GM12878 (cell line): ENCODE results near the gene VSTM2B.

Experiments used
- CHD2 ChIP-seq: IDR thresholded peaks from 2 replicates; pipeline ENCODE4 v1.6.1; 2011; ENCODE audit warnings: low read depth, low read length, improper control_type of control experiment, borderline replicate concordance
- CREM ChIP-seq: IDR thresholded peaks from 2 replicates; pipeline ENCODE4 v1.6.1; 2014; ENCODE audit warnings: antibody characterized with exemption, low read depth
- CTCF ChIP-seq, 3 experiments: IDR thresholded peaks in 2 of 3; conservative IDR thresholded peaks in 1 of 3; 2 replicates each; pipeline ENCODE4 v1.5.1; 2011; ENCODE audit warnings: low read depth in 3 of 3, low read length in 3 of 3, mild to moderate bottlenecking in 3 of 3, control low read depth in 2 of 3, moderate library complexity in 2 of 3, inconsistent platforms in 1 of 3, mixed read lengths in 1 of 3; ENCODE audit not compliant: control insufficient read depth in 2 of 3, insufficient read depth in 1 of 3; ENCODE audit errors: extremely low read depth in 1 of 3
- GABPA ChIP-seq: IDR thresholded peaks from 2 replicates; pipeline ENCODE4 v1.6.1; 2014; ENCODE audit warnings: antibody characterized with exemption, low read depth, mild to moderate bottlenecking, inconsistent platforms
- POLR2A ChIP-seq: IDR thresholded peaks from 2 replicates; pipeline ENCODE4 v1.6.1; 2011; ENCODE audit warnings: low read depth, mild to moderate bottlenecking, low read length
- RBBP5 ChIP-seq: fragments of 200-600 bp; sonication (generic); conservative IDR thresholded peaks from 2 replicates; pipeline ENCODE4 v1.6.1; 2016
- RCOR1 ChIP-seq: conservative IDR thresholded peaks from 2 replicates; pipeline ENCODE4 v1.6.1; 2012; ENCODE audit warnings: low read depth, low read length, improper control_type of control experiment

GRCh38 chr19:29549105-29550070, 23.6 kb downstream of the VSTM2B start:
- TF ChIP-seq RCOR1 (no peak), RBBP5 (no peak), CTCF (IDR thresholded peaks at IDR 0.05 in 2 of 3, conservative IDR thresholded peaks at IDR 0.05 in 1 of 3; ENCODE audit: control insufficient read depth in 2 of 3, extremely low read depth in 1 of 3, insufficient read depth in 1 of 3, low read depth in 3 of 3, low read length in 3 of 3) (no peak), CHD2 (no peak), POLR2A (no peak), GABPA (no peak), CREM (no peak)
